GM12873 (cell line): Measurements from ENCODE around the gene SPRTN.

ENCODE experiments used
- TF ChIP-seq, protein P1 (sequence below): IDR thresholded peaks from 2 replicates; pipeline ENCODE4 v1.5.1; 2012; ENCODE audit warnings: low read depth, mild to moderate bottlenecking, moderate library complexity, low read length, control low read depth; ENCODE audit not compliant: insufficient read depth; ENCODE audit errors: missing control alignments

The SPRTN gene

GRCh38 chr1:231401478-231401877 lies 63.4 kb downstream of the SPRTN start:
- TF ChIP-seq, protein P1, sequence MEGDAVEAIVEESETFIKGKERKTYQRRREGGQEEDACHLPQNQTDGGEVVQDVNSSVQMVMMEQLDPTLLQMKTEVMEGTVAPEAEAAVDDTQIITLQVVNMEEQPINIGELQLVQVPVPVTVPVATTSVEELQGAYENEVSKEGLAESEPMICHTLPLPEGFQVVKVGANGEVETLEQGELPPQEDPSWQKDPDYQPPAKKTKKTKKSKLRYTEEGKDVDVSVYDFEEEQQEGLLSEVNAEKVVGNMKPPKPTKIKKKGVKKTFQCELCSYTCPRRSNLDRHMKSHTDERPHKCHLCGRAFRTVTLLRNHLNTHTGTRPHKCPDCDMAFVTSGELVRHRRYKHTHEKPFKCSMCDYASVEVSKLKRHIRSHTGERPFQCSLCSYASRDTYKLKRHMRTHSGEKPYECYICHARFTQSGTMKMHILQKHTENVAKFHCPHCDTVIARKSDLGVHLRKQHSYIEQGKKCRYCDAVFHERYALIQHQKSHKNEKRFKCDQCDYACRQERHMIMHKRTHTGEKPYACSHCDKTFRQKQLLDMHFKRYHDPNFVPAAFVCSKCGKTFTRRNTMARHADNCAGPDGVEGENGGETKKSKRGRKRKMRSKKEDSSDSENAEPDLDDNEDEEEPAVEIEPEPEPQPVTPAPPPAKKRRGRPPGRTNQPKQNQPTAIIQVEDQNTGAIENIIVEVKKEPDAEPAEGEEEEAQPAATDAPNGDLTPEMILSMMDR: no peak

- TF ChIP-seq, protein P1: no peak
Observed at GRCh38 chr1:231404318-231404717, 66.2 kb downstream of the SPRTN start.
